Uterus (tissue), 2 donors: Measurements from ENCODE around the gene WSCD1.

ENCODE experiments used
- POLR2A ChIP-seq, 2 donors: fragments of 450-650 bp; IDR thresholded peaks; one replicate each; pipeline ENCODE4 v1.6.1; 2016; ENCODE audit warnings: antibody characterized with exemption in 2 of 2, mild to moderate bottlenecking in 1 of 2, moderate library complexity in 1 of 2
- TF ChIP-seq, protein P1 (sequence below), 4 experiments: fragments of 200-600 bp in 2 of 4; fragments of 450-650 bp in 2 of 4; sonication (generic) in 2 of 4; IDR thresholded peaks; one replicate each; pipeline ENCODE4 v1.5.1; 2016 to 2019; ENCODE audit warnings: antibody characterized with exemption in 4 of 4, mild to moderate bottlenecking in 2 of 4, moderate library complexity in 1 of 4

- TF ChIP-seq, protein P1, sequence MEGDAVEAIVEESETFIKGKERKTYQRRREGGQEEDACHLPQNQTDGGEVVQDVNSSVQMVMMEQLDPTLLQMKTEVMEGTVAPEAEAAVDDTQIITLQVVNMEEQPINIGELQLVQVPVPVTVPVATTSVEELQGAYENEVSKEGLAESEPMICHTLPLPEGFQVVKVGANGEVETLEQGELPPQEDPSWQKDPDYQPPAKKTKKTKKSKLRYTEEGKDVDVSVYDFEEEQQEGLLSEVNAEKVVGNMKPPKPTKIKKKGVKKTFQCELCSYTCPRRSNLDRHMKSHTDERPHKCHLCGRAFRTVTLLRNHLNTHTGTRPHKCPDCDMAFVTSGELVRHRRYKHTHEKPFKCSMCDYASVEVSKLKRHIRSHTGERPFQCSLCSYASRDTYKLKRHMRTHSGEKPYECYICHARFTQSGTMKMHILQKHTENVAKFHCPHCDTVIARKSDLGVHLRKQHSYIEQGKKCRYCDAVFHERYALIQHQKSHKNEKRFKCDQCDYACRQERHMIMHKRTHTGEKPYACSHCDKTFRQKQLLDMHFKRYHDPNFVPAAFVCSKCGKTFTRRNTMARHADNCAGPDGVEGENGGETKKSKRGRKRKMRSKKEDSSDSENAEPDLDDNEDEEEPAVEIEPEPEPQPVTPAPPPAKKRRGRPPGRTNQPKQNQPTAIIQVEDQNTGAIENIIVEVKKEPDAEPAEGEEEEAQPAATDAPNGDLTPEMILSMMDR (IDR thresholded peaks at IDR 0.05): no peak
- no peak for TF ChIP-seq POLR2A (IDR thresholded peaks at IDR 0.05)
Observed at GRCh38 chr17:6077752-6078151, 7.6 kb downstream of the WSCD1 start.
